Stimulated activated CD8-positive, alpha-beta memory T cell treated with anti-CD3 and anti-CD28 coated beads, Interleukin-15, amount 100 ng/mL, for 4 hours (primary cell): ENCODE results near the gene SH3BP2.

Experiments
- DNase-seq, 2 donors: peaks; one replicate each; pipeline ENCODE4 v3.0.0-alpha.2; 2020; ENCODE audit warnings: low read depth in 2 of 2

The SH3BP2 gene

GRCh38 chr4:2871466-2871865 lies 78.6 kb downstream of the SH3BP2 start:
- no peak for DNase-seq

- DNase-seq: no peak
Measured at GRCh38 chr4:2871911-2872310, 79.0 kb downstream of the SH3BP2 start.

- DNase-seq: no peak
Measured at GRCh38 chr4:2873329-2873728, 80.4 kb downstream of the SH3BP2 start.

GRCh38 chr4:2874861-2875260 lies 82.0 kb downstream of the SH3BP2 start:
- DNase-seq: no peak

- no peak for DNase-seq
Measured at GRCh38 chr4:2875556-2875955, 82.7 kb downstream of the SH3BP2 start.

- no peak for DNase-seq
Measured at GRCh38 chr4:2878346-2878745, 85.5 kb downstream of the SH3BP2 start.

DNA sequence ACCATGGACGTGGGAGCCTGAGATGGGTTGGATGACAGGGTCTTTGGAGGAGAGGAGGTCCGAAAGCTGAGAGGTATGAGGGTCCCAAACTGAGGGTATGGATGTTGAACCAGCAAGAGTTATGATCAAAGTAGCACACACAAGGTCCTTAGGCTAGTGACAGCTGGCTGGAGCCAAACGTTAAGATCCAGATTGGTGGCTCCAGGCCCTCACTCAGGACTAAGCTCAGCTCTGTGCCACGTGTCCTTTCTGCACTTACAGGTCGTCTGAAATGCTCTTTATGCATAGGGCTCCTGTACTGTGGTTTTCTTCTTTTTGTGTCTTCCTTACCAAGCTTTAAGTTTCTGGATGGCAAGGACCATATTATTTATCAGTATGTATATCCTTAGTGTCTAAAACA lies 86.1 kb downstream of the SH3BP2 start:
- DNase-seq: no peak

DNA sequence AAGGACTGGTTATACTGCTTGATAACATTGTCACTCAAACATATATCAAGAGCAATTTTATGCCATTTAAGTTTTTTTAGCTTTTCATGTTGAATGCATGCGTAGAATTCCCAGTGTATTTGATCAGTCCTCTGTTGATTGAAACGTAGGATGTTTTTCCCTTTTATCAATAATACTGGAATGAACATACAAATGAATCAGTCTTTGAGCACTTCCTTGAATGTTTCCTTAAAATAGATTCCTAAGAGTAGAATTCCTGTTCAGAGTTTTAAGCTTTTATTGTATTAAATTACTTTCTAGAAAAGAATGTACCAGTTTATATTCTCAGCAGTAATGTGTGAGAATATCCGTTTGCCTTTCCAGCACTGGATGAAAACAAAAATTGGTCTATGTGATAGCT lies 88.5 kb downstream of the SH3BP2 start:
- DNase-seq: no peak

- no peak for DNase-seq
Measured at GRCh38 chr4:2882341-2882740, 89.5 kb downstream of the SH3BP2 start.

- DNase-seq: no peak
Measured at GRCh38 chr4:2886161-2886560, 93.3 kb downstream of the SH3BP2 start.

GRCh38 chr4:2886622-2887021 lies 93.7 kb downstream of the SH3BP2 start:
- no peak for DNase-seq

DNA sequence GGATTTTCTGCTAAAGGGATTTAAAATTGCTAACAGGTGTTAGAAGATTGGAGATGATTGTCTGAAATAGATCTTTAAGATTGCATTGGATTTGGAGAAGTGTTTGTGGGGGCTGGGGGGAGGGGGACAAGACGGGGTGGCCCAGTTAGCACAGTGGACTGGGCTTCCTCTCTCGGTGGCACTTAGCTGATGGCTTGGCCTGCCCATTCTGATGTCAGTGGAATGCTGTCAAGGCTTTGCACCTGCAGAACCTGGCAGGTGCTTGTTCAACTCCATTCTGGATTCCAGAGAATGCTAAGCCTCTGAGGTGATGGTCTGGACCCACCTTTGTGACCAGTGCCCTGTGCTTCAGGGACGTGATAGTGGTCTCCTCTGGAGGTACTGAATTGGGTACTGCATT lies 94.5 kb downstream of the SH3BP2 start:
- no peak for DNase-seq

DNA sequence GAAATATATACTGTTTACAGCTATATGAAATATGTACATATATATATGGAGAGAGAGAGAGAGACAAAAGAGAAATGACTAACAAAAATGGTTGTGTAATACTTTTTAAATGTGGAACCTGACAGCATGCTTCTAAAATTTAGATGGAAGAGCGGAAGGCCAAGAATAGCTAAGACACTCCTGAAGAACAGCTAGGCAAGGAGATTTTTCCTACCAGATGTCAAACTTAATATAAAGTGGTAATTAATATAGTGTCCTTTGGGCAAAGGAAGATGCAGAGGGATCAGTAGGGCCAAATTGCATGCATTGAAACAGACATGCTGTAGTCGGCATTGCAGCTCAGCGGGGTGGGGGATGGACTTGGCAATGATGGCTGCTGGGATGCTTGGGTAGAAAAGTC lies 96.0 kb downstream of the SH3BP2 start:
- DNase-seq: no peak
